Measurements from ENCODE around the gene TXNDC16.
"Not testable (repeated sequence)": the region's sequence is repeated elsewhere in the genome, so short reads cannot be mapped to it uniquely, and the experiment has no call there.

TXNDC16 gene

GRCh38 chr14:52545584-52546317 lies 6.6 kb downstream of the TXNDC16 start:
- DNase-seq (ENCODE audit: low read depth in 2 of 2, low spot score in 1 of 2), result no peak

DNA sequence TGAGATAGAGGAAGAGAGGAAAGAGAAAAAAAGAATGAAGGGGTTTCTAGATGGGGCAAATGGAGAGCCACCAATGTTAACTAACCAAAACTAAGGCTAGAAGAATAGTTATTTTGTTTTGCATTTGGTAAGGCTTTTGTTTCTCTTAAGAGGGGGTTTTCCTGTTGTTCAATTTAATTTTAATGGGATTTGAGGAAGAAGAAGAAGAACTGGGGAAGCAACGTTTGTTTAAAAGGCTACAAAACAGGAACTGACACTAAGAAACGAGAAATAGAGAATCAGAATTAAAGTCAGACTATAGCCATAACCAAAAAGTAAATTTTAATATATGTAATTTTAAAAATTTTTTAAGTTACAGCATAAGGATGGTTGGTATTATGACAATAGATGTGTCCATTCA lies 13.7 kb downstream of the TXNDC16 start:
- no peak for DNase-seq (ENCODE audit: low read depth in 2 of 2, low spot score in 1 of 2)

DNA sequence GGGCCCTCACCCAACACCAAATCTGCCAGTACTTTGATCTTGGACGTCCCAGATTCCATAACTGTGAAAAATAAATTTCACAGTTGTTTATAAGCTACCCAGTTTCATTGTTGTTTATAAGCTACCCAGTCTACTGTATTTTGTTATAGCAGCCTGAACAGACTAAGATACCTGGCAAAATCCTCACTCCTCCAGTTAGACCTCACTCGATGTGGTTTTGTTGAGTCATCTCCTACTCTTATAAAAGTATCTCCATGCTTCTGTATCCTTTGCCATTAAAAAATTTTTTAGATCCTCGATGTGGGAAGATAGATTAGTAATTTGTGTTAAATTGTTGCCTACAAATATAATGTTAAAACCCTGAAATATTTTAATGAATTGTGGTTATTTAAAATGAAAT lies 16.0 kb downstream of the TXNDC16 start:
- DNase-seq (ENCODE audit: low read depth in 2 of 2, low spot score in 1 of 2), result no peak

- no peak for DNase-seq (ENCODE audit: low read depth in 2 of 2, low spot score in 1 of 2)
Observed at GRCh38 chr14:52531481-52531880, 20.8 kb downstream of the TXNDC16 start.

DNA sequence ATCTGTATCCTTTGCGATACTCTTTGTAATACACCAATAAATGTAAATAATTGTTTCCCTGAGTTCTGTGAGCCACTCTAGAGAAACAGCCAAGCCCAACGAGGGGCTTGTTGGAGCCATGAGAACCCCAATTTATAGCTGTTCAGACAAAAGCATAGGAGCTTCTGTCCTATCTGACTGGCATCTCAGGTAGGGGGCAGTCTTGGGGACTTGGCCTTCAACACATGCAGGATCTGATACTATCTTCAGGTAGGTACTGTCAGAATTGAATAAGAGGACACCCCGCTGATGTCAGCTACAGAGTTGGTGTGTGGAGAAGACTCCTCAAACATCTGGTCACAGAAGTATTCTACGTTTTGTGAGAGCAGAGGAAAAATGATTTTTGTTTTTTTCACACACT lies 25.3 kb downstream of the TXNDC16 start:
- DNase-seq (ENCODE audit: low read depth in 2 of 2, low spot score in 1 of 2), result no peak

GRCh38 chr14:52522581-52523345 lies 29.5 kb downstream of the TXNDC16 start:
- DNase-seq (ENCODE audit: low read depth in 2 of 2, low spot score in 1 of 2), result no peak

GRCh38 chr14:52522033-52522432 lies 30.3 kb downstream of the TXNDC16 start:
- no peak for DNase-seq (ENCODE audit: low read depth in 2 of 2, low spot score in 1 of 2)

- no peak for DNase-seq (ENCODE audit: low read depth in 2 of 2, low spot score in 1 of 2)
Observed at GRCh38 chr14:52514046-52514811, 38.1 kb downstream of the TXNDC16 start.

- DNase-seq (ENCODE audit: low read depth in 2 of 2, low spot score in 1 of 2), result no peak
Observed at GRCh38 chr14:52513249-52513648, 39.1 kb downstream of the TXNDC16 start.

DNA sequence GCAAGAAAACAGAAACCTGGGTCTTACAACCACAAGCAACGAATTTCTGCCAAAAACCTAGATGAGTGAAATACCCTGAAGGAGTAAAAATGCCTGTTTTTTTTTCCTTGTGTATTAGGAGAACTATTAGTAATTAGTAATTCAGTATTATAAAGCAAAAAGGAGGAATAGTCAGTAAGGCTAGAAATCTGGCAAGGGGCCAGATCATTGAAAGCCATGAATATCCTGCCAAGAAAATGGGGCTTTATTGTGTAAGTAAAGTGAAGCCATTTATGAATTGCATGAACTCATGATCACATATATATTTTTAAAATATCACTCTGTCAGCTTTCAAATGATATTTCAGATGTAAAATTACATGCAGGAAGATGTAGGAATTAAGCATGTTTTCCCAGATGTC lies 57.9 kb downstream of the TXNDC16 start:
- DNase-seq (ENCODE audit: low read depth in 2 of 2, low spot score in 1 of 2), result no peak

- DNase-seq (ENCODE audit: low read depth in 2 of 2, low spot score in 1 of 2), result no peak
Observed at GRCh38 chr14:52485350-52485960, 66.8 kb downstream of the TXNDC16 start.

DNA sequence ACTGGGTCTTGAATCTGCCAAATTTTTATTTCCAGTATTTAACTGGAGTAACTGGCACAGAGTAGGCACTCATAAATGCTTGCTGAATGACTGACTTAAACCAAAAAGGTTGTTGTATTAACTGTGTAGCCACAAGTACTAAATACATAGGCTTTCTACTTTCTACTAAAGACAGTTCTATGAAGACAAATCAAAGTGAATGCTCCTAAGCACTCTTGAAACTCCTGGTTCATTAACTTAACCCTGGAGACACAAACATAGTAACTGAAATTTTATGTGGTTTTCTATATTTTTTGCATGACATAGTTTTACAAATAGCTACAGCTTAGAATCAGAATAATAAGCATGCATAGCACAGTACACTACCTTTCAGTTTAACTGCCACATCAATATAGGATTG lies 70.4 kb downstream of the TXNDC16 start:
- DNase-seq (ENCODE audit: low read depth in 2 of 2, low spot score in 1 of 2), result no peak

GRCh38 chr14:52473557-52473956 lies 78.7 kb downstream of the TXNDC16 start:
- no peak for DNase-seq (ENCODE audit: low read depth in 2 of 2, low spot score in 1 of 2)

- DNase-seq (ENCODE audit: low read depth in 2 of 2, low spot score in 1 of 2), result no peak
Observed at GRCh38 chr14:52472728-52473127, 79.6 kb downstream of the TXNDC16 start.

GRCh38 chr14:52472251-52472650 lies 80.1 kb downstream of the TXNDC16 start:
- not testable (repeated sequence) for DNase-seq (ENCODE audit: low read depth in 2 of 2, low spot score in 1 of 2)

DNA sequence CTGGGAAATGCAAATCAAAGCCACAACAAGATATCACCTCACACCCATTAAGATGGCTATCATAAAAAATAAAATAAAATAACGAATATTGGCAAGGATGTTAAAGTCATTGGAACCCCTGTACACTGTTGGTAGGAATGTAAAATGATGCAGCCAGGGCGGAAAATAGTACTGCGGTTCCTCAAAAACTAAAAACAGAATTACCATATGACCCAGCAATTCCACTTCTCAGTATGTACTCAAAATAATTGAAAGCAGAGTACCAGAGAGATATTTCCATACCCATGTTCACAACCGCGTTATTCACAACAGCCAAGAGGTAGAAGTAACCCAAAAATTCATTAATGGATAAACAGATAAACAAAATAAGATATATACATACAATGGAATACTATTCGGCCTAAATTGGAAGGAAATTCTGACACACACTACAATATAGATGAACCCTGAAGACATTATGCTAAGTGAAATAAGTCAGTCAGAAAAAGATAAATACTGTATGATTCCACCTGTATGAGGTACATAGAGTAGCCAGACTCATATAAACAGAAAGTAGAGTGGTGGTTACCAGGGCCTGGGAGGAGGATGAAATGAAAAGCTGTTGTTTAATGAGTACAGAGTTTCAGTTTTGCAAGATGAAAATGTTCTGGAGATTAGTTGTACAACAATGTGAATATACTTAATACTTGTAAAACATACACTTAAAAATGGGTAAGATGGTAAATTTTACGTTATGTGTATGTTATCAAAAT lies 84.6 kb downstream of the TXNDC16 start:
- DNase-seq (ENCODE audit: low read depth in 2 of 2, low spot score in 1 of 2), result no peak

GRCh38 chr14:52464175-52464574 lies 88.1 kb downstream of the TXNDC16 start:
- no peak for DNase-seq (ENCODE audit: low read depth in 2 of 2, low spot score in 1 of 2)

DNA sequence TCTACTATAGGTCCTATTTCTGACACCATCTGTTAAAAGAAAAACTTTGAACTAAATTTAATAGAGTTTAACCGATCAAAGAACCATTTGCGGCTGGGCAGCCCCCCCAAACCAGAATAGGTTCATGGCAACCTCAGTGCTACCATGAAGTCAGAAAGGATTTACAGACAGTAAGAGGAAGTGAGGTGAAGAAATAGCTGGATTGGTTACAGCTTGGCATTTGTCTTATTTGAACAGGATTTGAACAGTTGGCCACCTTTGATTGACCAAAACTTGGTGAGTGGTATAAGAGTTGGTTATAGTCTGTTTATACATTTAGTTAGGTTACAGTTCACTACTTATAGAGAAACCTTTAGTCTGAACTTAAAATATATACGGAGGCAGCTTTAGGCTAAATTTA lies 88.9 kb downstream of the TXNDC16 start:
- no peak for DNase-seq (ENCODE audit: low read depth in 2 of 2, low spot score in 1 of 2)

DNA sequence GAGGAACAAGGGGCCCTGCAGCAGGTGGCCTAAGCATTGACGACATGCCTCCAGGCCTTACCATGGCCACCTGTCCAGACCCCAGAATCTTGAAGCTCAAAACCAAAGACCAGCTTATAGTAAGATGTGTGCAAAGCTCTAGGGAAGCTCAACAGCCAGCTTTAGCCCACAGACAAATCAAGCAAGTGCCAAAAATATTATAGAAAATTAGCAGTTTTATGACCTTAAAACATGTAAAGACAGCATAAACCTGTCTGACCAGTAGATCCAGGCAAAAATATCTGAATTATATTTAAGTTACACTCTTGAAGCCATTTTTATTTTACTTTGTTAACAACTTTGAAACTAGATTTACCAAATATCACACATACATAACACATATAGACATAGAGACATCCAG lies 90.6 kb downstream of the TXNDC16 start:
- DNase-seq (ENCODE audit: low read depth in 2 of 2, low spot score in 1 of 2), result no peak

DNA sequence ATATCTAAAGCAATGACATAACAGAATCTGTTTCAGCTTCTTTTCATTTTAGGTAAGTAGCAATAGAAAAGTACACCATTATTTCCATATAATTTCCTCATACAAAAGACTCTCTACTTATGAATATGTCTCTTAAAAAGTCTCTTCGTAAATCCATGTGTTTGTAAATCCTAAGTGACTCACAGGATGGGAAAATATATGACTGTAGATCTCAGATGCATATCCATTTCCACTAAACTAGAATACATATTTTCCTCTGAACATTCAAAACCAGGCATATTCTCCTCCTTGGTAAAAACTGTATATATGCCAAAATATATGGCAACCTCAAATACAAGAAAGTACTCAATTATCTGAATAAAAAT lies 93.6 kb downstream of the TXNDC16 start:
- DNase-seq (ENCODE audit: low read depth in 2 of 2, low spot score in 1 of 2), result no peak

GRCh38 chr14:52457411-52457810 lies 94.9 kb downstream of the TXNDC16 start:
- DNase-seq (ENCODE audit: low read depth in 2 of 2, low spot score in 1 of 2), result no peak
